ENCODE results near the gene STK26.

The STK26 gene

GRCh38 chrX:132017431-132018185, 5.5 kb upstream of the STK26 start:
- no peak for DNase-seq (ENCODE audit: low read depth)
- no peak overlapping the region for H3K4me3 ChIP-seq (ENCODE audit: control insufficient read depth, low read depth, low read length)
- TF ChIP-seq CTCF (conservative IDR thresholded peaks at IDR 0.05; ENCODE audit: control insufficient read depth, insufficient read depth, low read depth, low read length): no peak

- DNase-seq (ENCODE audit: low read depth): no peak
- peak; percentile 41 for TF ChIP-seq CTCF (conservative IDR thresholded peaks at IDR 0.05; ENCODE audit: control insufficient read depth, insufficient read depth, low read depth, low read length)
- peak overlapping the region; percentile 59 for H3K4me3 ChIP-seq (ENCODE audit: control insufficient read depth, low read depth, low read length)
Measured at GRCh38 chrX:132022198-132022966, 720 bp upstream of the STK26 start.

- peak overlapping the region; percentile 59 for H3K4me3 ChIP-seq (ENCODE audit: control insufficient read depth, low read depth, low read length)
- peak; percentile 17 for DNase-seq (ENCODE audit: low read depth)
- TF ChIP-seq CTCF (conservative IDR thresholded peaks at IDR 0.05; ENCODE audit: control insufficient read depth, insufficient read depth, low read depth, low read length): no peak
Measured at GRCh38 chrX:132023896-132024386, 839 bp downstream of the STK26 start.

- DNase-seq (ENCODE audit: low read depth): no peak
- TF ChIP-seq CTCF (conservative IDR thresholded peaks at IDR 0.05; ENCODE audit: control insufficient read depth, insufficient read depth, low read depth, low read length): no peak
- no peak overlapping the region for H3K4me3 ChIP-seq (ENCODE audit: control insufficient read depth, low read depth, low read length)
Measured at GRCh38 chrX:132025041-132025440, 1.9 kb downstream of the STK26 start.

- no peak overlapping the region for H3K4me3 ChIP-seq (ENCODE audit: control insufficient read depth, low read depth, low read length)
- TF ChIP-seq CTCF (conservative IDR thresholded peaks at IDR 0.05; ENCODE audit: control insufficient read depth, insufficient read depth, low read depth, low read length): no peak
- no peak for DNase-seq (ENCODE audit: low read depth)
Measured at GRCh38 chrX:132030264-132030663, 7.2 kb downstream of the STK26 start.

GRCh38 chrX:132031867-132032266, 8.8 kb downstream of the STK26 start:
- no peak overlapping the region for H3K4me3 ChIP-seq (ENCODE audit: control insufficient read depth, low read depth, low read length)
- no peak for DNase-seq (ENCODE audit: low read depth)
- TF ChIP-seq CTCF (conservative IDR thresholded peaks at IDR 0.05; ENCODE audit: control insufficient read depth, insufficient read depth, low read depth, low read length): no peak
